Astrocyte (in vitro differentiated cells and primary cell): Measurements from ENCODE around the gene USH1C. TPM values are rescaled to one million over a fixed set of nuclear protein-coding genes. Genes with fewer than 3 reads are reported as not detected.

Experiments used
- DNase-seq: peaks from one replicate; pipeline ENCODE4 v3.0.0-alpha.2; 2010; ENCODE audit warnings: low read depth
- FAIRE-seq: peaks from 2 replicates; lab custom pipeline; 2011; peaks lifted over from hg19 to GRCh38; lab: Jason Lieb, UNC
- H2AFZ ChIP-seq: 2 replicates; pipeline ENCODE4 v1.6.0; 2012; ENCODE audit warnings: low read depth, low read length, inconsistent platforms
- H3K27ac ChIP-seq: 2 replicates; pipeline ENCODE4 v1.5.1; 2011; ENCODE audit warnings: low read depth, low read length, inconsistent platforms
- H3K27me3 ChIP-seq: 2 replicates; pipeline ENCODE4 v1.6.0; 2011; ENCODE audit warnings: low read length, inconsistent platforms; ENCODE audit not compliant: insufficient read depth
- H3K36me3 ChIP-seq: 2 replicates; pipeline ENCODE4 v1.5.1; 2011; ENCODE audit warnings: low read length, inconsistent platforms; ENCODE audit not compliant: insufficient read depth
- H3K4me1 ChIP-seq: 2 replicates; pipeline ENCODE4 v1.5.1; 2011; ENCODE audit warnings: low read length, inconsistent platforms; ENCODE audit not compliant: insufficient read depth
- H3K4me2 ChIP-seq: 2 replicates; pipeline ENCODE4 v1.6.0; 2012; ENCODE audit warnings: low read length, inconsistent platforms
- H3K4me3 ChIP-seq: 2 replicates; pipeline ENCODE4 v1.5.1; 2011; ENCODE audit warnings: low read depth, mild to moderate bottlenecking, low read length, inconsistent platforms; ENCODE audit not compliant: insufficient read depth
- H3K79me2 ChIP-seq: 2 replicates; pipeline ENCODE4 v1.6.0; 2012; ENCODE audit warnings: mild to moderate bottlenecking, low read length, inconsistent platforms; ENCODE audit not compliant: insufficient read depth
- H3K9ac ChIP-seq: 2 replicates; pipeline ENCODE4 v1.6.0; 2012; ENCODE audit warnings: mild to moderate bottlenecking, low read length, inconsistent platforms
- H3K9me3 ChIP-seq: 2 replicates; pipeline ENCODE4 v1.5.1; 2012; ENCODE audit warnings: low read depth, mild to moderate bottlenecking, low read length, inconsistent platforms; ENCODE audit not compliant: insufficient read depth
- H4K20me1 ChIP-seq: 2 replicates; pipeline ENCODE4 v1.6.0; 2012; ENCODE audit warnings: low read length, inconsistent platforms; ENCODE audit not compliant: insufficient read depth
- H3K27ac Mint-ChIP-seq: one replicate; pipeline ENCODE4 v1.8.0; 2021; ENCODE audit warnings: mild to moderate bottlenecking, mixed read lengths; ENCODE audit not compliant: unreplicated experiment
- H3K27me3 Mint-ChIP-seq: one replicate; pipeline ENCODE4 v1.8.0; 2021; ENCODE audit warnings: low read depth, mixed read lengths; ENCODE audit not compliant: unreplicated experiment
- H3K36me3 Mint-ChIP-seq: one replicate; pipeline ENCODE4 v1.8.0; 2021; ENCODE audit warnings: low read depth, mixed read lengths; ENCODE audit not compliant: unreplicated experiment
- H3K4me1 Mint-ChIP-seq: one replicate; pipeline ENCODE4 v1.8.0; 2021; ENCODE audit warnings: low read depth, mixed read lengths; ENCODE audit not compliant: unreplicated experiment
- H3K4me3 Mint-ChIP-seq: one replicate; pipeline ENCODE4 v1.8.0; 2021; ENCODE audit warnings: mild to moderate bottlenecking, moderate library complexity, mixed read lengths; ENCODE audit not compliant: unreplicated experiment
- H3K9me3 Mint-ChIP-seq: one replicate; pipeline ENCODE4 v1.8.0; 2021; ENCODE audit warnings: mild to moderate bottlenecking, mixed read lengths; ENCODE audit not compliant: unreplicated experiment
- CTCF ChIP-seq: IDR thresholded peaks from 2 replicates; pipeline ENCODE4 v1.5.1; 2011; ENCODE audit warnings: low read depth, mild to moderate bottlenecking, inconsistent platforms, low read length, moderate library complexity; ENCODE audit not compliant: insufficient read depth
- EZH2 ChIP-seq: IDR thresholded peaks from 2 replicates; pipeline ENCODE4 v1.6.1; 2012; ENCODE audit warnings: mild to moderate bottlenecking, low read length, inconsistent platforms; ENCODE audit not compliant: insufficient read depth
- total RNA-seq: library from RNA; stranded (reverse); gene quantifications from 2 replicates; pipeline ENCODE4 v1.2.1, GENCODE V29; 2021

Gene USH1C
- total RNA-seq, 1 donor from 2014 or later: not detected

- no peak overlapping the region for H3K4me3 Mint-ChIP-seq
- H3K27me3 Mint-ChIP-seq: peaks cover 49% of the 10 kb centered on the region
- Histone ChIP-seq H3K4me2 (no peak overlapping the region), H3K9me3 (no peaks in the 10 kb centered on the region), H3K36me3 (no peaks in the 10 kb centered on the region), H2AFZ (no peak overlapping the region), H3K79me2 (no peaks in the 10 kb centered on the region), H3K9ac (no peak overlapping the region), H3K27ac (no peak overlapping the region), H3K4me1 (peaks cover 4% of the 10 kb centered on the region), H4K20me1 (no peaks in the 10 kb centered on the region), H3K27me3 (peaks cover 19% of the 10 kb centered on the region), H3K4me3 (no peak overlapping the region)
- no peak overlapping the region for H3K27ac Mint-ChIP-seq
- DNase-seq (no peak), FAIRE-seq (no peak)
- H3K9me3 Mint-ChIP-seq: no peaks in the 10 kb centered on the region
- peaks cover 5% of the 10 kb centered on the region for H3K4me1 Mint-ChIP-seq
- no peaks in the 10 kb centered on the region for H3K36me3 Mint-ChIP-seq
- TF ChIP-seq EZH2: no peak
- TF ChIP-seq CTCF: no peak
Observed at GRCh38 chr11:17531071-17531600, 13.1 kb downstream of the USH1C start.

- no peaks in the 10 kb centered on the region for H3K36me3 Mint-ChIP-seq
Observed at GRCh38 chr11:17529844-17530185, 14.4 kb downstream of the USH1C start.

More at GRCh38 chr11:17529844-17530185, 14.4 kb downstream of the USH1C start:
- no peak for FAIRE-seq
- TF ChIP-seq EZH2 (peak; percentile 44), CTCF (no peak)
- Mint-ChIP-seq H3K4me3 (no peak overlapping the region), H3K27me3 (peaks cover 41% of the 10 kb centered on the region), H3K9me3 (no peaks in the 10 kb centered on the region), H3K4me1 (peaks cover 5% of the 10 kb centered on the region), H3K27ac (no peak overlapping the region)
- Histone ChIP-seq H3K4me3 (no peak overlapping the region), H3K9me3 (no peaks in the 10 kb centered on the region), H3K79me2 (no peaks in the 10 kb centered on the region), H3K9ac (no peak overlapping the region), H3K4me1 (peaks cover 4% of the 10 kb centered on the region), H4K20me1 (no peaks in the 10 kb centered on the region), H2AFZ (no peak overlapping the region), H3K4me2 (no peak overlapping the region), H3K36me3 (no peaks in the 10 kb centered on the region), H3K27me3 (peaks cover 19% of the 10 kb centered on the region), H3K27ac (no peak overlapping the region)
- DNase-seq: no peak
